K562 (cell line): Measurements from ENCODE around the gene KRABD2.

Experiments used
- BCLAF1 ChIP-seq, 2 experiments: fragments of 450-650 bp in 1 of 2; IDR thresholded peaks; 2 replicates each; pipeline ENCODE4 v1.6.1; 2011 to 2017; ENCODE audit warnings: low read depth in 2 of 2, antibody characterized with exemption in 1 of 2, borderline replicate concordance in 1 of 2, low read length in 1 of 2, mild to moderate bottlenecking in 1 of 2, mixed read lengths in 1 of 2; ENCODE audit not compliant: control insufficient read depth in 1 of 2
- CEBPB ChIP-seq: fragments of 450-650 bp; IDR thresholded peaks from 2 replicates; pipeline ENCODE4 v1.6.1; 2016; ENCODE audit warnings: missing genetic modification characterization, missing compliant biosample characterization
- GABPB1 ChIP-seq: sonication (generic); formaldehyde crosslinking; IDR thresholded peaks from 2 replicates; pipeline ENCODE4 v1.8.0; 2022; ENCODE audit warnings: mild to moderate bottlenecking, missing genetic modification reagents
- HBP1 ChIP-seq: fragments of 450-650 bp; formaldehyde crosslinking; IDR thresholded peaks from 2 replicates; pipeline ENCODE4 v1.4.0; 2022; ENCODE audit warnings: missing genetic modification characterization
- KLF16 ChIP-seq: IDR thresholded peaks from 2 replicates; pipeline ENCODE4 v1.6.1; 2016; ENCODE audit warnings: antibody characterized with exemption
- MAX ChIP-seq: sonication (generic); formaldehyde crosslinking; IDR thresholded peaks from 2 replicates; pipeline ENCODE4 v1.9.0; 2022; ENCODE audit warnings: mild to moderate bottlenecking, missing genetic modification reagents
- RBM22 ChIP-seq: fragments of 200-400 bp; formaldehyde crosslinking; IDR thresholded peaks from 2 replicates; pipeline ENCODE4 v1.6.1; 2018; ENCODE audit warnings: low read length, low read depth; ENCODE audit not compliant: poor library complexity, severe bottlenecking
- TEAD4 ChIP-seq, 2 experiments: sonication (generic) in 1 of 2; formaldehyde crosslinking in 1 of 2; IDR thresholded peaks; 2 replicates each; pipeline versions ENCODE4 v1.6.1 to v1.8.0; 2012 to 2022; ENCODE audit warnings: borderline replicate concordance in 1 of 2, inconsistent platforms in 1 of 2, low read length in 1 of 2, mild to moderate bottlenecking in 1 of 2, missing genetic modification reagents in 1 of 2
- TOE1 ChIP-seq, 2 experiments: fragments of 450-650 bp in 1 of 2; sonication (generic) in 1 of 2; formaldehyde crosslinking in 1 of 2; IDR thresholded peaks; 2 replicates each; pipeline versions ENCODE4 v1.7.1 to v1.8.0; 2016 to 2022; ENCODE audit warnings: borderline replicate concordance in 2 of 2, mild to moderate bottlenecking in 2 of 2, antibody characterized with exemption in 1 of 2, inconsistent platforms in 1 of 2, low read depth in 1 of 2, missing genetic modification reagents in 1 of 2, moderate library complexity in 1 of 2
- VEZF1 ChIP-seq: fragments of 200-800 bp; sonication (Bioruptor generic); IDR thresholded peaks from 2 replicates; pipeline ENCODE4 v1.6.1; 2017; ENCODE audit warnings: missing genetic modification characterization, missing compliant biosample characterization
- ZBTB9 ChIP-seq: fragments of 450-650 bp; formaldehyde crosslinking; IDR thresholded peaks from 2 replicates; pipeline ENCODE4 v1.4.0; 2020; ENCODE audit warnings: mild to moderate bottlenecking, moderate library complexity

The KRABD2 gene

GRCh38 chr17:8376271-8377067 is at the start of gene KRABD2 (continued):
- TF ChIP-seq BCLAF1 (IDR thresholded peaks at IDR 0.05; ENCODE audit: borderline replicate concordance in 1 of 2, control insufficient read depth in 1 of 2, low read depth in 2 of 2, low read length in 1 of 2) (peak in 1 of 2 experiments; percentile 50; a peak in 1 of 4 replicates), ZBTB9 (0 out of 2 replicates have a peak, but pooled peaks have one; percentile 75), CEBPB (no peak), VEZF1 (CRISPR knock-in tag) (peak; percentile 81), HBP1 (CRISPR knock-in tag) (peak; percentile 84; the same call in 1 of the 2 replicates), GABPB1 (CRISPR knock-in tag) (peak; percentile 47; the same call in 1 of the 2 replicates), TEAD4 (IDR thresholded peaks at IDR 0.05; ENCODE audit: low read length) (0 out of 2 replicates have a peak, but pooled peaks have one; percentile 19), TEAD4 (CRISPR knock-in tag; IDR thresholded peaks at IDR 0.05; ENCODE audit: borderline replicate concordance) (no peak), RBM22 (peak; percentile 93), TOE1 (IDR thresholded peaks at IDR 0.05; ENCODE audit: borderline replicate concordance) (peak; percentile 25; the same call in 1 of the 2 replicates), TOE1 (CRISPR knock-in tag; IDR thresholded peaks at IDR 0.05; ENCODE audit: borderline replicate concordance, low read depth) (no peak), MAX (CRISPR knock-in tag) (no peak), KLF16 (0 out of 2 replicates have a peak, but pooled peaks have one; percentile 16)
